Activated B cell treated with CpG ODN at 0.5 μM for 24 hours (primary cell): Measurements from ENCODE around the gene ARVCF. TPM values are rescaled to one million over a fixed set of nuclear protein-coding genes. Genes with fewer than 3 reads are reported as not detected.

Experiments used
- ATAC-seq: fragments of 200-7000 bp; cut with Tn5 transposase; one replicate; pipeline ENCODE4 v1.10.0; 2021; ENCODE audit warnings: low read depth, mild to moderate bottlenecking, moderate library complexity
- CTCF ChIA-PET: fragments of 350-600 bp; sonication (Branson Sonifier 250); formaldehyde crosslinking; loops from one replicate; lab custom pipeline; 2021; ENCODE audit warnings: antibody characterized with exemption; lab: Charles Lee
- POLR2A ChIA-PET: fragments of 350-600 bp; sonication (Branson Sonifier 250); formaldehyde crosslinking; loops from one replicate; lab custom pipeline; 2021; ENCODE audit warnings: antibody characterized with exemption; lab: Charles Lee
- DNase-seq: peaks from one replicate; pipeline ENCODE4 v3.0.0; 2022
- H3K27ac Mint-ChIP-seq: one replicate; pipeline ENCODE4 v1.8.0; 2020; ENCODE audit warnings: mixed read lengths
- H3K27me3 Mint-ChIP-seq: one replicate; pipeline ENCODE4 v1.8.0; 2021; ENCODE audit warnings: mixed read lengths
- H3K36me3 Mint-ChIP-seq: one replicate; pipeline ENCODE4 v1.8.0; 2021; ENCODE audit warnings: low read depth, mixed read lengths
- H3K4me1 Mint-ChIP-seq: one replicate; pipeline ENCODE4 v1.8.0; 2021; ENCODE audit warnings: mixed read lengths
- H3K4me3 Mint-ChIP-seq: one replicate; pipeline ENCODE4 v1.8.0; 2020; ENCODE audit warnings: mild to moderate bottlenecking, mixed read lengths
- H3K9me3 Mint-ChIP-seq: one replicate; pipeline ENCODE4 v1.8.0; 2020; ENCODE audit warnings: mixed read lengths
- CTCF ChIP-seq: fragments of 200-600 bp; IDR thresholded peaks from one replicate; pipeline ENCODE4 v1.8.0; 2022; ENCODE audit warnings: antibody characterized with exemption, mild to moderate bottlenecking
- intact Hi-C: fragments of 100-400 bp; cut with micrococcal nuclease; formaldehyde crosslinking; loops from one replicate; pipeline ENCODE4 v1.15.1; 2024
- total RNA-seq: library from RNA; stranded (reverse); gene quantifications from 2 replicates; pipeline ENCODE4 v1.2.3, GENCODE V29; 2022

Gene ARVCF
- total RNA-seq, 1 donor from 2014 or later = 6.5 TPM

GRCh38 chr22:20043057-20043996, 26.7 kb upstream of the ARVCF start:
- Mint-ChIP-seq H3K27me3 (no peaks in the 10 kb centered on the region), H3K4me1 (peaks cover 6% of the 10 kb centered on the region), H3K36me3 (peaks cover 63% of the 10 kb centered on the region), H3K27ac (no peak overlapping the region), H3K9me3 (no peaks in the 10 kb centered on the region), H3K4me3 (no peak overlapping the region)
- DNase-seq (no peak), ATAC-seq (no peak)
- POLR2A ChIA-PET = no interaction called here
- intact Hi-C loops = no loop called here
- CTCF ChIA-PET = no interaction called here
- no peak for TF ChIP-seq CTCF

- no peak for ATAC-seq
- no peak for DNase-seq
- Mint-ChIP-seq H3K36me3 (peaks cover 57% of the 10 kb centered on the region), H3K27me3 (no peaks in the 10 kb centered on the region), H3K4me3 (no peak overlapping the region), H3K9me3 (no peaks in the 10 kb centered on the region), H3K4me1 (peaks cover 31% of the 10 kb centered on the region), H3K27ac (no peak overlapping the region)
- intact Hi-C loops = no loop called here
- no peak for TF ChIP-seq CTCF
- ChIA-PET POLR2A (no interaction called here), CTCF (no interaction called here)
Observed at GRCh38 chr22:20040327-20041200, 23.9 kb upstream of the ARVCF start.

GRCh38 chr22:20039683-20040325, 23.2 kb upstream of the ARVCF start:
- Mint-ChIP-seq H3K9me3 (no peaks in the 10 kb centered on the region), H3K4me1 (peaks cover 39% of the 10 kb centered on the region), H3K36me3 (peaks cover 56% of the 10 kb centered on the region), H3K27me3 (no peaks in the 10 kb centered on the region), H3K4me3 (no peak overlapping the region), H3K27ac (no peak overlapping the region)
- CTCF ChIA-PET = no interaction called here
- no peak for ATAC-seq
- no peak for TF ChIP-seq CTCF
- intact Hi-C loops = loop anchor here (2.0 to 5.0 kb wide), 2 partner anchors 69 to 77 kb away; partner anchors contain the start of genes RANBP1 and TRMT2A
- POLR2A ChIA-PET = no interaction called here
- DNase-seq = no peak

- CTCF ChIA-PET = no interaction called here
- peaks cover 3% of the 10 kb centered on the region for H3K9me3 Mint-ChIP-seq
Observed at GRCh38 chr22:20038574-20038973, 22.0 kb upstream of the ARVCF start.

More at GRCh38 chr22:20038574-20038973, 22.0 kb upstream of the ARVCF start:
- TF ChIP-seq CTCF = no peak
- peaks cover 51% of the 10 kb centered on the region for H3K36me3 Mint-ChIP-seq
- intact Hi-C loops = loop anchor here (2.0 to 5.0 kb wide), 2 partner anchors 68 to 79 kb away; partner anchors contain the start of genes RANBP1 and TRMT2A
- no peak for ATAC-seq
- H3K4me3 Mint-ChIP-seq = no peak overlapping the region
- H3K27me3 Mint-ChIP-seq = no peaks in the 10 kb centered on the region
- H3K4me1 Mint-ChIP-seq = peaks cover 51% of the 10 kb centered on the region
- no peak for DNase-seq
- POLR2A ChIA-PET = interaction anchor here (1.8 kb wide), 1 partner anchor 17 kb away, joined by 10 read pairs; the partner anchor contains the start of gene TANGO2
- H3K27ac Mint-ChIP-seq = peak overlapping the region; percentile 41
